Midbrain (tissue), 1 donor: Measurements from ENCODE around the gene SCGB3A1.

Experiments
- DNase-seq: peaks from one replicate; lab custom pipeline; 2025; lab: John Stamatoyannopoulos, UW

The SCGB3A1 gene

DNA sequence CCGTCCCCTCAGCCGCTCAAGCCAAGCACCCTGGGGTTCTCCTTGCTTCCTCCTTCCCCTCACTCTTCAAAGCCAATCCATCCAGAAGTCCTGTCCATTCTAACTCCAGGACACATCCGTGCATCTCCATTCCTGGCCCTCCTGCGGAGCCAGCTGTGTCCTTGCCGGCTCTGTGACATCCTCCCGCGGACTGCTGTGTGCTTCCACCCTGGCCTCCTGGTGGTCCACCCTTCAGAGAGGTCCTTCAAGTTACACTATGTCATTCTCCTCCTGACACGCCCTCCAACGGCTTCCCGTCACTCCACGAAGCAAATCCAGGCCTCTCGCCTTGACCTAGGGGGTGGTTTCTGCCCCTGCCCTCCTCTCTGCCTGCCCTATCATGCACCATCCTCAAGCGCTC is 13.0 kb upstream of the SCGB3A1 start:
- DNase-seq, result no peak

DNA sequence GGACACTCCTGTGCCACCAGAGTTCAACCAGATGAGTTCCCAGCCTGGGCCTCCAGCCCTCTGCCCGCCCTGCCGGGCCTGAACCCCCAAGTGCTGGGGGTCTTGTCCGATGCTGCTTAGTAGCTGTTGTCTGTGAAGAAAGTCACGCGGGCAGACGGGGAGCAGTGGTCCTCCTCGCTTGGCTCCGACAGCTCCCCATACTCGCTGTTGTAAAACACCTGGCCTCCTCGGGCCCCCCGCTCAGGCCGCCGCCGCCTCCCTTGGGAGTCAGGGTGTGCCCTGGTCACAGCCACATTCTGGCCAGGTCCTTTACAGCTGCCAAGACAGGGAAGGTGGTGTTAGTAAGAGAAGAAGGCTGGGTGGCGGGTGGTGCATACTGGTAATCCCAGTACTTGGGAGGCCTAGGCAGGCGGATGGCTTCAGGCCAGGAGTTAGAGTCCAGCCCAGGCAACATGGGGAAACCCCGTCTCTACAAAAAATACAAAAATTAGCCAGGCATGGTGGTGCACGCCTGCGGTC is 11.8 kb upstream of the SCGB3A1 start:
- DNase-seq, result no peak

DNA sequence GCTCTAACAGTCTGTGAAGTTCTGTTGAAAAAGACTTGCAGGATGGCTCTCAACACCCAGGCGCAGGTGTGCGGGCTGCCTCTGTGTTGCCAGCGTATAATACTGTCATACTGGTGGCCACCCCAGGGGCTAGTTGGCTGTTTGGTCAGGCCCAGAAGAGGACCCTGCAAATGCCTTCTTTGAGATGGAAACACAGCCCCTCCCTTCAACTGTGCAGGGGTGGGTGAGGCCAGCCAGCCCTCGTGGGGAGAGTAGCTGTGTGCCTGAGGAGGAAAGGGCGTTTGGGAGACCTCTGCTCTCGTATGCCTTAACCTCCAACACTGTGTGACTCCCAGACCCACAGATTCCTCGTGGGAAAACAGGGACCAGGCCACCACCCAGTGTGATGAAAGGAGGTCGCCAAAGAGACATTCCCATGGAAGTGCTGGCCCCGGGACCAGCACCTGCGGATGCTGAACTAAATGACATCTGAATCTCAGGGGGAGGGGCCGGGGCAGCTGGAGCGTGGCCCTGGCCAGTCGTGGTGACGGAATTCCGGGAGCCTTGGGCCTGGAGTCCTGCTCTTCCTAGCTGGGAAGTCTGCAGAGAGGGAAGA is 11.3 kb upstream of the SCGB3A1 start:
- no peak for DNase-seq

DNA sequence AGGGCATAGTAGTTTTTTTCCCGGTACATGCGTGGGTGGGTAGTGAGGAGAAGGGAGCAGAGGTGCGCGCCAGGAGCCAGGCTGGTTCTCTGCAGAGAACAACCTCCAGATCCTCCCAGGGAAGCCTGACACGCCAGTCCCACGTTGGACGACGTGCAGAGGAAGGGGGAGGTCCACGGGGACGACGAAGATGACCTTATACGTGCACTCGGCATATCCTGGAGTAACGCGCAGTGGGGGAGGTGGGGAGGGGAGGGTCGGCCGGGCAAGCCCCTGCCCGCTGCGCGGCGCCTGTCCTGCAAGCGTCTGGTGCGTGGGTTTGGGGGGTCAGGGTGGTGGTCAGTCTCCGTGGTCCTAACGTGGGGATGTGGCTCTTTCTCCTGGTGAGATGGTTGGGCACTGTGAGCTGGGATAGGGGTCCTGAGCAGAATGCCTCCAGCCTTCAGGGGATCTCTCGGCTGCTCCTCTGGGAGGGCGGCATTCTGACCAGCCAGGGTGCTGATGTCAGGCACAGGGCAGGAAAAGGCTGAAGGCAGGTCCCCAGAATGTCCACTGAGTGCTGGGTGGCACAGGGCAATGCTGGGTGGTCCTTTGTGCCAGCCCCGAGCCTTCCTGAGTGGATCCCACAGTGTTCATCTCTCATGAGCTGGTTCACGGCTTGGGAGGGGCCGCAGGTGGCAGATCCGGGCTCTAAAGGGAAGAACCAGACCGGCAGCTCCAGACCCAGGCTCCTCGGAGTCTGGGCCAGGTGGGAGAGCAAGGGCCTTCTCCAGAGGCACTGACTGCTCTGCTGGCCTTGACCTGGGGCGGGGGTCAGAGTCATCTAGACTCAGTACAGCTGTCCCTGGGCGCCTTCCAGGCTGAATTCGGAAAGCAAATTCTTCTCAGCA is 10.5 kb upstream of the SCGB3A1 start:
- DNase-seq, result no peak

DNA sequence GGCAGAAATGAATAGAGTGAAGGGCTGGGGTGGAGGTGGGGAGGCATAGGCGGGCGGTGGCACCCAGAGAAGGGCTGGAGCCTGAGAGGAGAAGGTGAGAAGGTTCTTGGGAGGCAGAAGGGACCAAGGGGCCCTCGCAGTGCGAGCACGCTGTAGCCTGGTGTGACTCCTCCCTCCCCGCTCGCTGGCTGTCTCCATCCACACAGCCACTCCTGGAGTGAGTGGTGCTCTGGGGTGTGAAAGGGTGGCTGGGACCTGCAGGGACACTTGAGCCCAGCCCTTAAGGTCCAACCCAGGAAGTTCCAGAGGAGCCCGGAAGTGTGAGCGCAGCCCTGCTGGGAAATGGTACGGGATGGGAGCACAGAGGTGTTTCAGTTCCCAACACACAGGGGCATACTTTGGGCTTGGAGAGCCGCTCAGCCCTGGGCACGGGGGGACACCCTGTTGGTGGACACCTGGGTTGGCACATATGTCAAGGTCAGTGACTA is 9.3 kb upstream of the SCGB3A1 start:
- no peak for DNase-seq

DNA sequence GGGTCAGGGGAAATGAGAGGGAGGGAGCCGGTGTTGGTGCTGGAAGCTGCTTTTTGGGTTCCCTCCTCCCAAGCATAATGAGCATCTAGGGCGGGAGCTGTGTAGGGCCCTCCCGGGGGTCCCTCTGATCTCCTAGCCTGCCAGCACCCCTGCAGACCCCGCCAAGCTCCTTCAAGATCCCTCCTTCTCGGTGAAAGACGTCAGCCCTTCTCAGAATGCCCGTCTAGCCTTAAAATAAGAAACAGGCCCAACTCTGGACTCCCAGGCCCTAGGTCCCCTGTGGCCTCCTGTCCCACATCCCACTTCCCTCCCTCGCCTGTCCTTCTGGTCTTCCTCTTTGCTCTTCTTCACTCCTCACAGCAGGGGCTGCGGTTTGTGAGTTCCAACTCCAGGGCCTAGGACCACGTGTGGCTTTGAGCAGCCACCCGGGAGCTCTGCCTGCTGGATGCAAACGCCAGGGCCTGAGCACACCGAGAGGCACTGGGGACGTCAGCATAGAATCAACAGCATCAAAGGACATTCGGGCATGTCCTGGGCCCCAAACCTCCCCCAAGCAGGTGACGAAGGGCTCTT is 8.8 kb upstream of the SCGB3A1 start:
- no peak for DNase-seq

DNA sequence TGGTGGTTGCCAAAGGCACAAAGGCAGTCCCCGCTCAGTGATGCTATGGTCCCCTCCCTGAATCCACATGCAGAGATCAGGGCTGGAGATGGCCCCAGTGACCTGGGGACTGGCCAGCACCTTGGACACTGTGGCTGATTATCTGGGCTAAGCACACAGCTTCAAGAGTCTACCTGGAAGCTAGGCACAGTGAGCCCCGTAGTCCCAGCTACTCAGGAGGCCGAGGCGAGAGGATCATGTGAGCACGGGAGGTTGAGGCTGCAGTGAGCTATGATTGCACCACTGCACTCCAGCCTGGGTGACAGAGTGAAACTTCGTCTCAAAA is 8.3 kb upstream of the SCGB3A1 start:
- DNase-seq, result no peak

DNA sequence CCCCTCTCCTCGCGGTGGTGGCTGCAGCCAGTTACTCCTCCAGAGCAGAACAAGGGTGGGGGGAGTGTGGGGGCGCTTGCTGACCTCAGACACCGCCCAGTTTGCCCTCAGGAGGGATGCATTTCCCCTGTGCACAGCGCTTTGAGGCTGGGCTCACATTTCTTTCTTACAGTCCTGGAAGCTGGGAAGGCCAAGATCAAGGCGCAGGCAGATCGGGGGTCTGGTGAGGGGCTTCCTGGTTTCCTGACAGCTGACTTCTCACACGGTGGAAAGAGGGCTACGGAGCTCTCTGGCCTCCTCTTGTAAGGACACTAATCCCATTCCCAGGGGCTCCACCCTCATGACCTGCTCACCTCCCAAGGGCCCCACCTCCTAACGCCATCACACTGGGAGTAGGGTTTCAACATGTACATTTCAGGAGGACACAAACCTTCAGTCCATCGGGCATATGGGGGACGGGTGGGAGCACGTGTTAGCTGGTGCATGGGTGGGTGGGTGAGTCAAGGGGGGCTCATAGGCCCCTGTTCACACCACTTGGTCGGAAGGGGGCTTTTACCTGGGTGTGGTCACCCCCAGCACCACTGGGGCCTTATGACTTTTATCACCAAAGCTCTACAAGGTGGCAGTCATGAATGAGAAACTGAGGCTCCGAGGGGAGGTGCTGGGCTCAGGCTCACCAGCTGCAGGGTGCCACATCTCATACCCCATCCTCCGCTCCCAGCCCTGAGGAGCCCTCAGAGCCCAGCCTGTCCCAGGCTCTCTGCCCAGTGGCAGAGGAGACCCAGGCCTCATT is 7.7 kb upstream of the SCGB3A1 start:
- no peak for DNase-seq

DNA sequence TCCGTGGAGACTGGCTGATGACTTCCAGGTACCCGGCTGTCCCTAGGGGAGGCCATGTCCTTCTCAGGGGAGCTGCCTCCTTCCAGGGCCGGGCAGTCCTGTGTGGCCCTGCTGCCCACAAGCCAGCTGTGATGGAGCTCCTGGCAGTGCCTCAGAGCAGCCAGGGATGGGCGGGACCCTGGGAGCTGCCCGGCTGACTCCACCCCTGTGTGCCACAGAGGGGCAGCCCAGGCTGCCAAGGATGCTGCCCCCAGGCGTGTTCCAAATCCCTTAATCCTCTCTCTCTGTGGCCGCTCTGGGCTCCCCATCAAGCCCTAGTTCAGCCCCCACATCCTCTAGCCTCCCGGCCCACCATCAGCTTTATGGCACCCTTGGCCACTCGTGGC is 7.0 kb upstream of the SCGB3A1 start:
- DNase-seq, result no peak

DNA sequence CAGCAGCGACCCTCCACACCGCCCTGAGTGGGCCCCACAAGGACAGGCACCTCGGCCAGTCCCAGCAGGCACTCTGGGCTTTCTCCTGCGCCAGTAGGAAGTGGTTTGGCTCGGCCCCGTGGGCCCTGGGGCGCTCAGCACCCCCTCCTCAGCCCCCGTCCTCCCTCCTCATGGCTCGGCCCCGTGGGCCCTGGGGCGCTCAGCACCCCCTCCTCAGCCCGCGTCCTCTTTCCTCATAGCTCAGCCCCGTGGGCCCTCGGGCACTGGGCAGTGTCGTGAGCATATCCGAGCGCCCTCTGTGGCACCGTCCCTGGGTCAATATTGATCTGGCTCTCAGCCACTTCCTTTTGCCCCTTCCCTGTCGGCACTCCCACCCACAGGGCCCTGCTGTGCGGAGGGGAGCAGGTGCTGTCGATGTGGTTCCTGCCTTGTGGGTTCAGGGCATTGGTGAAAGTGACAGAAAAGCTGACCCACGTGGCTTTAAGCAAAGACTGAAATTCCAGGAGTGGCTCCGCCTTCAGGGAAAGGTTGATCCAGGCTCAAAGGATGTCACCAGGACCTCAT is 5.5 kb upstream of the SCGB3A1 start:
- no peak for DNase-seq

DNA sequence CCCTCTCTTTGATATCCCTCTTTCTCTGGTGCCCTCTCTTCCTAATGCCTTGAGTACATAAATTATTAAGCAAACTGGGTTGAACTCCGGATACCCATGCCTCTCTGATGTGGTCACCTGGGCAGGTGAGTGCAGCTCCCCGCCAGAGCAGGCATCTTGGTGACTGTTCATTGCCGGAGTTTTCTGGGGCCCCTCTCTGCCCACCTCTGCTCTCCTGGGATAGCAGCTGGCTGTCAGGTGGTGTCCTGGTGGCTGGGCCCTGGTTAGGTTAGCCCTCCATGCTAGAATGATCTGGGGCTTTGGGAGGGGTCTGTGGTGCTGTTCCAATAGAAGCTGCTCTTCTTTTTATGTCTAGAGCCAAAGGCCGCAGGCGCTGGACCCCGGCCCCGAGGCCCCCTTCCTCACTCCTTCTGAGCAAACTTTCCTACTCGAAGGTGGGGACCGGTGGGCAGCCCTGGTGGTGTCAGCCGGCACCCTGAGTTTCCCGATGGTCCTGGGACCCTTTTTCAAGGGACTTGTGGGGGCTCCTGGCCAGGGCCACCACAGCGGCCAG is 4.9 kb upstream of the SCGB3A1 start:
- DNase-seq, result no peak

DNA sequence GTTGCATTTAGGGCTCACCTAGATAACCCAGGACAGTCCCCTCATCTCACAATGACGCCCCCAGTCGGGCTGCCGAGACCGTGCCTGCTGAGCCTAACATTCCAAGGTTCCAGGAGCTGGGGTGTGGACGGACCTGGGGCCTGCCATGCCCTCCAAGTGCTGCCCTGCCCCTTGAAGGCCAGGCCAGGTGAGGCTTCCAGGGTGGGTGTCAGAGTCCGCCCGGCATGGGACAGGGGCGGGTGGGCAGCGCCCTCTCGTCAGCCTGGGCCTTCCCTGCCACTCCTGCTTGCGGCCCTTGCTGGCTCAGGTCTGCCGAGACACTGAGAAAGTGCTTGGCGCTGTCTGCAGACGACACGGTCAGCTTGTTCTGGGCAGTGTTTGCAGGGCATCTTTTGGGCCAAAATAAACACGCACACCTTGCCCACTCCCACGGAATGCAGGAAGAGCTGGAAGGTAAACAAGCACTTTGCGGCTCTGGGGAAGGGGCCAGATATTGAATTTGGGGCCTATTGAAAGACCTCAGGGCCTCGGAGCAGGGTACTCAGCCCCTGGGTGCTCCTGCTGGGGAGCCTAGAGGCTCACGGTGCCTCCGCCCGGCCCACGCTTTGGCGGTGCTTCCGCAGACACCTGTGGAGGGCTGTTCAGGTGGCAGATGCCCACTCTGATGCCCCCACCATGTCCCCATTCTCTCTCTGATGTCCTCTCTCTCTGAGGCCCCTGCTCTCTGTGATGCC is 4.2 kb upstream of the SCGB3A1 start:
- DNase-seq, result no peak

DNA sequence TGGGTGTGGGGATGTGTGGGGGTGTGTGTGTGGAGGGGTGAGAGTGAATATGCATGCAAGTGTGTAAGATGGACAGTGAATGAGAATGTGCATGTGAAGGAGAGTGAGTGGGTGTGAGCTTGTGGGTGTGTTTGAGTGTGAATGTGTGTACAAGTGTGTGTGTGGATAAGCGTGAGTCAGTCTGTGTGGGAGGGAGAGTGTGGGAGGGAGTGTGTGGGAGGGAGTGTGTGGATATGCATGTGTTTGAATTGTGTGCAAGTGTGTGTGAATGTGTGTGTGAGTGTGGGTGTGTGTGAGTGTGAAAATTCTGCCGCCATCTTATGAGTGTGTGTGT is 3.7 kb upstream of the SCGB3A1 start:
- DNase-seq, result no peak

DNA sequence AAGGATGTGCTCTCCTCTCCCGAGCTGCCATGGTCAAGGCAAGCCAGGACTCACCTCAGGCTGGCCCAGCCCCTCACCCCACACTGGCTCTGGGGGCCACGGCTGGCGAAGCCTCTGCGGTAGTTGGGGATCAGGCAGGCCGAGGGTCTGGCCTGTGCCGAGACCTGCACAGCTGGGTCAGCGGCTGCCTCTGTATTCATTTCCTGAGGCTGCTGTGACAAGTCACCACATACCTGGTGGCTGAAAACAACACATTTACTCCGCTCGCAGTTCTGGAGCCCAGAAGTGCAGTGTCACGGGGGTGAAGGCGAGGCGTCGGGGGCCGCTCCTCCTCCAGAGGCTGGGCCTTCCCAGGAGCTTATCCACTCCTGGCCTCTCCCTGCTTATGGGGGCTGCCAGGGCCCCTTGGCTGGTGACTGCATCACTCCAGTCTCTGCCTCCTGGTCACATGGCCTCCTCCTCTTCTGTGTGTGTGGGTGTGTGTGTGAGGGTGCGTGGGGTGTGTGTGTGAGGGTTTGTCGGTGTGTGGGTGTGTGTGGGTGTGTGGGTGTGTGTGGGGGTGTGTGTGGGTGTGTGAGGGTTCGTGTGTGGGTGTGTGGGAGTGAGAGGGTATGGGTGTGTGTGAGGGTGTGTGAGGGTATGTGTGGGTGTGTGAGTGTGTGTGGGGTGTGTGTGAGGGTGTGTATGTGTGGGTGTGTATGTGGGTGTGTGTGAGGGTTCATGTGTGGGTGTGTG is 3.2 kb upstream of the SCGB3A1 start:
- DNase-seq, result no peak

DNA sequence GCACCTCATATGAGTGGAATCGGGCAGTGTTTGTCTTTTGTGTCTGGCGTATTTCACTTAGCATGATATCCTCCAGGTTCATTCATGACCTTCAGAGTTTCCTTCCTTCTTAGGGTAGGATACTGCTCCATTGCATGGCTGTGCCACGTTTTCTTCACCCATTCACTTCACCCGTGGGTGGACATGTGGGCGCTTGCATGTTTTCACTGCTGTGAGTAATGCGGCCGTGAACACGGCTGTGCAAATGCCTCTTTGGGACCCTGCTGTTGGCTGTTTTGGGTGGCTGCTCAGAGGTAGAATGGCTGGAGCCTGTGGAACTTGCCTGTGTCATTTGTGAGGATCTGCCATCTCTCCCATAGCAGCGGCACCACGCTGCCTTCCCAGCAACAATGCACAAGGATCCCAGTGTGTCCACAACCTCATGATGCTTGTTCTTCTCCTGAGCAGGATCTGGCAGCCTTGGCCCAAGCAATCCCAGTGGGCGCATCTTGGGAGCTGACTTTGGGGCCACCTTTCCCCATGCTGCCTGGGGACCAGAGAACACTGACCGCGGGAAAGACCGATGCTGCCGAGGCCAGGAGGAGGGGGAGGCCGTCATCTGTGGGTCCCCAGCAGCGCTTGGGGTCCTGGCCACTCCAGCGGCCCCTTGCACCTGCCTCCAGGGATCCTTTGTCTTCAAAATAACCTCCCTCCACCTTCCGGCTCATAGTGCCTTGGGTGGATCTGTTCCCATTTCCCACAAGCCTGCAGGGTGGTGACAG is 2.3 kb upstream of the SCGB3A1 start:
- DNase-seq, result no peak

DNA sequence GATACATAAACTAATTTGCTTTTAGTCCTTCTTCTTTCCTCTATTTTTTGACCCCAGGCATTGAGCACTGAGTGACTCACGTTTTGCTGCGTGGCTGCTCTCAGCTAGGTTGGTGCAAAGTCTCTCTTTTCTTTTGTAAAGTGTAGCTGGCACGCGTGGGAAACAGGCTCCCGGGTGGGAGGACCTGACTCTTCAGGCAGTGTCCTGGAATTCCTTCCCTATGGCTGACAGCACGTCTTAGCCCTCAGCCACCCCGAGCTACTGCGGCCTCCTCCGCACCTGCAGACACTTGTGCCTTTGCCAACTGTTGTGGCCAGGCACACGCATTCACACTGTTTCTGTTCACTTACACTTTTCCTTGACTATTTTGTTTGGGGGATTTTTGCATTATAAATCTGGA is 877 bp upstream of the SCGB3A1 start:
- no peak for DNase-seq

DNA sequence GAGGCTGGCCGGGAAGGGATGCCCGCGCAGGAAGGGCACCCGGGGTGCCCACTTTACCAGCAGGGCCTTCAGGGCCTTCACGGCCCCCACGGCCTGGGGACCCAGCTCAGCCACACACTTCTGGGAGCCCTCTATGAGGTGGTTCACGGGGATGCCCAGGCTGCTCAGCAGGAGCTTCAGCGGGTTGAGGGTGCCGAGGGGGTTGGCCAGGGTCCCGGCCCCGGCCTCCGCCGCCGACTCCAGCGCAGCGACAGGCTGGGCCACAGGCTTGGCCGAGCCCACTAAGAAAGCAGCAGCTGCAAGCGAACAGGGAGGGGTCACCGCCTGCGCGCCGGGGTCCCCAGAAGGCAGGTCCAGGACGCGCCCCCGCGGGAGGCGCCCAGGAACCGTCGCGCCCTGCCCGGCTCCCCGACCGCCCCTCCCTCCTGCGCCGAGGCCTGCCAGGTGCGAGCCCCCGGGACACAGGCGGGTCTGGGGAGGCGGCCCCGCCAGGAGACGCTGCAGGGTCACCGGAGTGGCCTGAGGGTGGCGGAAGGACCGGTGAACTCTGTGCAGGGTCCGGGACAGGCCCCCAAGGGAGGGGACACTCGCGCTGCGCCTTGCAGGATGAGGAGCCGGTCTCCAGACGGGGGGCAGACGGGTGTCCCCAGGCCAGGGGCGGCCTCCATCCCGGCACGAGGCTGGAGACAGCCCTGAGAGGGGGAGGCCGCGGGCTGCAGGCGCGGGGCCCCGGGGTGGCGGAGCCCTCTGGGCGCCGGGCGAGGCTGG is 572 bp downstream of the SCGB3A1 start:
- DNase-seq, result no peak

DNA sequence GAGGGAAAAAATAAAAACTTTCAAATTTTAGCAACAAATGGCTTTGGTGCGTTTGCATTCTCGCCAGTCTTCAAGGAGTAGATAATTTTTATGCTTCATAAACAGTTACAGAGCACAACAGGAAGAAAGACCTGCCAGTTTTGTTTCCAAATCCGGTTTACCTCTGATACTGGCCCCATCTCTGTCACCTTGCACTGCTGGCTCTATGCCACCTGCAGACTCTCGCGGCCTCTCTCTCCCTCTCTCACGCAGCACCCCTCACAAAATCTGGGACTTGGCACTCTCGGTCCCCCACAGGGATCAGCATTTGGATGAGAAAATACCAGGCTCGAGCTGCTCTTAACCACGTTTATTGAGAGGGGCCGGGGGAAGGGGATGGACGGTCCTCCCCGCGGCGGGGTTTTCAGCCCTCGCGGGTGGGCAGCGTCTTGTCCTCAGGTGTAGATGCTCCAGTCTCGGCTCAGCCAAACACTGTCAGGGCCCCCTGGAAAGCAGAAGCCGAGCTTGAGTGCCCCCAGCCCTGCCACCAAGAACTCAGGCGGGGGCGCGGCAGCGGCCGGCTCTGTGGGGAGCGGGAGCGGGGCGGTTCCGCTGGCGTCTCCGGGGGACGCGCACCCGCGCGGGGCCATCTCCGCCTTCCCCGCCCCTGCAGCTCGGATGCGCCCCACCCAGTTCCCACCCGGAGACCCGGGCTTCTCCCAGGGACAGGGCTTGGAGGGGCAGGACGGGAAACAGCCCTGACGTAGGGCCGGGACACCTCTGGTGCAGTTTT is 1.3 kb downstream of the SCGB3A1 start:
- no peak for DNase-seq
